ENCODE results near the gene DNAJB4.

Gene DNAJB4

GRCh38 chr1:78047106-78047505, 42.4 kb downstream of the DNAJB4 start:
- TF ChIP-seq ZFX (IDR thresholded peaks at IDR 0.05; ENCODE audit: borderline replicate concordance): no peak
- TF ChIP-seq CTCF (IDR thresholded peaks at IDR 0.05): no peak
- H3K27ac ChIP-seq: no peak overlapping the region

- TF ChIP-seq ZFX (IDR thresholded peaks at IDR 0.05; ENCODE audit: borderline replicate concordance) (no peak), CTCF (IDR thresholded peaks at IDR 0.05) (no peak)
- H3K27ac ChIP-seq: no peak overlapping the region
These were observed 42.9 kb downstream of the DNAJB4 start for GRCh38 chr1:78047631-78048030.

- no peak overlapping the region for H3K27ac ChIP-seq
- no peak for TF ChIP-seq ZFX (IDR thresholded peaks at IDR 0.05; ENCODE audit: borderline replicate concordance)
- TF ChIP-seq CTCF (IDR thresholded peaks at IDR 0.05): no peak
These were observed 43.7 kb downstream of the DNAJB4 start for GRCh38 chr1:78048446-78048845.

- TF ChIP-seq ZFX (IDR thresholded peaks at IDR 0.05; ENCODE audit: borderline replicate concordance) (no peak), CTCF (IDR thresholded peaks at IDR 0.05) (no peak)
- H3K27ac ChIP-seq: no peak overlapping the region
These were observed 44.7 kb downstream of the DNAJB4 start for GRCh38 chr1:78049396-78049795.

- TF ChIP-seq CTCF (IDR thresholded peaks at IDR 0.05): no peak
- H3K27ac ChIP-seq: no peak overlapping the region
These were observed 46.3 kb downstream of the DNAJB4 start for GRCh38 chr1:78051005-78051404.

GRCh38 chr1:78052685-78053405, 48.1 kb downstream of the DNAJB4 start:
- H3K27ac ChIP-seq: no peak overlapping the region
- TF ChIP-seq ZFX (IDR thresholded peaks at IDR 0.05; ENCODE audit: borderline replicate concordance): no peak

- TF ChIP-seq CTCF (IDR thresholded peaks at IDR 0.05) (no peak), ZFX (IDR thresholded peaks at IDR 0.05; ENCODE audit: borderline replicate concordance) (no peak)
- H3K27ac ChIP-seq: no peak overlapping the region
These were observed 48.8 kb downstream of the DNAJB4 start for GRCh38 chr1:78053498-78053897.

- no peak overlapping the region for H3K27ac ChIP-seq
- TF ChIP-seq ZFX (IDR thresholded peaks at IDR 0.05; ENCODE audit: borderline replicate concordance) (no peak), CTCF (IDR thresholded peaks at IDR 0.05) (no peak)
These were observed 49.8 kb downstream of the DNAJB4 start for GRCh38 chr1:78054559-78054958.
